Stomach (tissue), 4 donors: Measurements from ENCODE around the gene ITPRIPL2.

Experiments used
- POLR2A ChIP-seq, 4 donors: fragments of 450-650 bp; IDR thresholded peaks; one replicate each; pipeline ENCODE4 v1.6.1; 2016; ENCODE audit warnings: antibody characterized with exemption in 4 of 4, control low read depth in 2 of 4, mild to moderate bottlenecking in 1 of 4, moderate library complexity in 1 of 4
- TF ChIP-seq, protein P1 (sequence below), 7 experiments: fragments of 450-650 bp in 4 of 7; fragments of 200-600 bp in 3 of 7; sonication (generic) in 3 of 7; IDR thresholded peaks; one replicate each; pipeline ENCODE4 v1.5.1; 2016 to 2019; ENCODE audit warnings: antibody characterized with exemption in 7 of 7, control low read depth in 2 of 7, mild to moderate bottlenecking in 1 of 7

DNA sequence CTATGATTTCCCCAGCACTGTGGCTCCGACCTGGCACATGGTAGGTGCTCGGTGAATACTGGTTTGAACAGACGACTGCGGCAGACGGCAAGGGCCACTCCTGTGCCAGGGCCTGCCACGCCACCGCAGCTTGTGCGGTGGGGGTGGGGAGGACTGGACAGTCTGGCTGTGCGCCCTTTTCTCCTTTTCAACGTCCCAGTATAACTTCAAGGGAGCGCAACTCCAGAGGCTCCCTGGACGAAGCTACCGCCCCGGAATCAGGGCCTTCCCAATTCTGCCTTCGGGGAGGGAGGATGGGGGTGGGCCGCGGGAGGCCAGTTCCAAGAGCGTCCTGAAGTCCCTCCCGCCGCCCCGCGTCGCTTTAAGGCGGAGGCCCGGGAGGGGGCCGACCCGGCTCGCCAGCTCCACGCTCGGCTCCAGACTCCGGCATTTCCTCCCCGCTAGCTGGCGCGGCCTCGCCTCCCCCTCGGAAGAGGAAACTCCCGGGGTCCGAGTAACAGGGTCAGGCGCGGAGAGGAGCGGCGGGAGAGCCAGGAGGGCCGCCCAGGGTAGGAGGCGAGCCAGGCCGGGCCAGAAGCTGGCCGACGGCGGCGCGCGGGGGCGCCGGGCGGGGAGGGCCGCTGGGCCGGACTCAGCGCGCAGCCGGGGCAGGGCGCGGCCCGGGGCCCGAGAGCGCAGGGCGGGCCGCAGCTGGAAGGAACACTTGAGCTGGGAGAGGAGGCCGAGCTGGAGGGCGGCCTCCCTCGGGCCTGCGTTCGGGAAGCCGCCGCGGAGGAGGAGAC is at the start of gene ITPRIPL2:
- TF ChIP-seq, protein P1, sequence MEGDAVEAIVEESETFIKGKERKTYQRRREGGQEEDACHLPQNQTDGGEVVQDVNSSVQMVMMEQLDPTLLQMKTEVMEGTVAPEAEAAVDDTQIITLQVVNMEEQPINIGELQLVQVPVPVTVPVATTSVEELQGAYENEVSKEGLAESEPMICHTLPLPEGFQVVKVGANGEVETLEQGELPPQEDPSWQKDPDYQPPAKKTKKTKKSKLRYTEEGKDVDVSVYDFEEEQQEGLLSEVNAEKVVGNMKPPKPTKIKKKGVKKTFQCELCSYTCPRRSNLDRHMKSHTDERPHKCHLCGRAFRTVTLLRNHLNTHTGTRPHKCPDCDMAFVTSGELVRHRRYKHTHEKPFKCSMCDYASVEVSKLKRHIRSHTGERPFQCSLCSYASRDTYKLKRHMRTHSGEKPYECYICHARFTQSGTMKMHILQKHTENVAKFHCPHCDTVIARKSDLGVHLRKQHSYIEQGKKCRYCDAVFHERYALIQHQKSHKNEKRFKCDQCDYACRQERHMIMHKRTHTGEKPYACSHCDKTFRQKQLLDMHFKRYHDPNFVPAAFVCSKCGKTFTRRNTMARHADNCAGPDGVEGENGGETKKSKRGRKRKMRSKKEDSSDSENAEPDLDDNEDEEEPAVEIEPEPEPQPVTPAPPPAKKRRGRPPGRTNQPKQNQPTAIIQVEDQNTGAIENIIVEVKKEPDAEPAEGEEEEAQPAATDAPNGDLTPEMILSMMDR (IDR thresholded peaks at IDR 0.05) = peak in 1 of 7 experiments; percentile 5
- peak in 1 of 4 donors; percentile 9 for TF ChIP-seq POLR2A (IDR thresholded peaks at IDR 0.05)
